GM19452 (cell line): ENCODE results near the gene ASXL1.
"Not testable (repeated sequence)": the region's sequence is repeated elsewhere in the genome, so short reads cannot be mapped to it uniquely, and the experiment has no call there.

Source experiments
- ATAC-seq: cut with Tn5 transposase; IDR thresholded peaks from one replicate; pipeline ENCODE4 v1.9.1; 2021; ENCODE audit not compliant: unreplicated experiment

ASXL1 gene

GRCh38 chr20:32463642-32464400 is 105.7 kb downstream of the ASXL1 start:
- ATAC-seq = no peak

GRCh38 chr20:32464401-32465091 is 106.4 kb downstream of the ASXL1 start:
- ATAC-seq = no peak

DNA sequence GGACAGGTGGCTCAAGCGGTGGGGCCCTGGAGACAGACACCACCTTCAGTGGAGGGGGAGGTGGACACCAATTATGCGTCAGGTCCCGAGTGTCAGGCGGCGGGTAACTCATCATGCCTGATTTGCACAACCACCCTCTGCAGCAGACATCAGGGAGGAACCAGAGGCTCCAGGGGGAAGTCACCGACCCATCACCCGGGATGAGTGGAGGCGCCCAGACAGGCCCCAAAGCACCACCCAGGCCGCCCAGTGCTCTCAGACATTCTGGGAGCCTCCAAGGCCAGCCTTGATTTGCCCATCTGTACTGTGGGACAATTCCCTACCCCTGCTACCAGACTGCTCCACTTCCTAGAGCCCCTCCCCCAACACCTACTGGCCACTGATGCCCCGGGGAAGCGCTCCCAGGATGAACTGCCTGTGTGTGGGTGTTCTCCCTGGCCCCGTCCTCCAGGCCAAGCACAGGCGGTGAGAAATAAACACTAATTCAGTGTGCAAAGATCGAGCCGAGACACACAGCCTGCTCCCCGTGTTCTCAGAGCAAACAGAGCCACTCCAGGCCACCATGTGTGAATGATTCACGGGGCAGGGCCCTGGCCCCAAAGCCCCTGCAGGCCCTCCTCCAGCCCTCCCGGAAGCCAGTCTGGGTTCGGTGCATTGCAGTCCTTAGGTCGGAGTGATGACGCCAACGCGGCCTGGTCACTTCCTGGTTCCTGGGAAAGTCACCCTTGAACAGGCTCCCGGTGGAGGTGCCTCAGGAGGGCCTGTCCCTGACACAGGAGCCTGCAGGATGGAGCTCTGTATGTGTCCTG is 107.2 kb downstream of the ASXL1 start:
- ATAC-seq = no peak

DNA sequence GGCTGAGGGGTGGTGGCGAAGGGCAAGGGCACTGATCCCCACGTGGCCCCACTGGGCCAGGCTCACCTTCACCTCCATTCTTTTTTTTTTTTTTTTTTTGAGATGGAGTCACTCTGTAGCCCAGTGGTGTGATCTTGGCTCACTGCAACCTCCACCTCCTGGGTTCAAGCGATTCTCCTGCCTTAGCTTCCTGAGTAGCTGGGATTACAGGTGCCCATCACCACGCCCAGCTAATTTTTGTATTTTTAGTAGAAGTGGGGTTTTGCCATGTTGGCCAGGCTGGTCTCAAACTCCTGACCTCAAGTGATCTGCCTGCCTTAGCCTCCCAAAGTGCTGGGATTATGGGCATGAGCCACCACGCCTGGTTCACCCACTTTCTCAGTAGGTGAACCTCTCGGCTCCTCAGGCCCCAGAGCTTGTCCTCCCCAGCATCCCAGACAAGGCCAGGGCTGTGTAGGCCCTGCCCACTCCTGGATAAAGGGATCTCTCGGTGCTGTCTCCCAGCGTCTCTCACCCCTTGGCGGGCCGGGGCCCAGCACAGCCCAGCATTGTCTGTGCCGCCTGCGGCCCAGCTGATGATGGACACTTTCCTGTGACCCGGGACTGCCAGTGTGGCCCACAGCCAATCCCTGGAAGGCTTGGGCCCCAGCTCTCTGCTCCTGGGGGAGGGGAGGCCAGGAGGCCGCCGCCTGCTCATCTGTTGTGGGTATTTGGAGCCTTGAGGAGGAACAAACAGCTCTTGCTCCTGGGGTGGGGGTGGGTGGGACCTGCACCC is 108.0 kb downstream of the ASXL1 start:
- ATAC-seq = not testable (repeated sequence)

DNA sequence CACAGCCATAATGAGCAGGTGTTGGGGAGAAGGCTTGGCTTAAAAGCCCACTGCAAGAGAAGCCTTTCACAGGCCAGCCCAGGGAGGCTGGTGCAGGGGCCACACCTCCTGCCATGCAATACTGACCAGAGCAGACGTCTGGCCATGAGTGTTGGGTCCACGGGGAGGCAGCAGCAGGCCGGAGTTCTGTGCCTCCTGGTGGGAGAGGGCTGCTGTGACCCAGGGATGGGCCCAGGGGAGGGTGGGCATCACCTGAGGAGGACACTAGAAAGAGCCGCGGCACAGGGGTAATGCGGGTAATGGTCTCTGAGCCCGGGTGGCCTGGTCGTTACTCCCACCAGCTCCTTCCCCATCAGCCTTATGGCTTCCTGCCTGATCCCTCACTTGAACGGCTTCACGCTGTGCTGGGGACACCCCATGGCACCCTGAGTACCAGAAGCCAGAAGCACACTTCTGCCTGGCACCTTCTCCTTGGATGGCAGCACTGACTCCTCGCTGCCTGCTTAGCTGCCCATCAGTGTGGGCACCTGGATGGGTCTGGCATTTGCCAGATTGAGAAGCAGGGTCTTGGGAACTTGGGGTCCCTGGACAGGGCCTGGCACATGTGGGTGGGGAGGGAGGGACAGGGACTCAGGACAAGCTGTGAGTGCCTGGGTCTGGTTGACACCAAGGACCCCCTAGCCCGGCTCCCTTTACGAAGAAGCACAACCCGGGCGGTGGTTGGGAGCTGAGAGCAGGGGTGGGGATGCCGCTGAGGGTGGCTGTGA is 108.8 kb downstream of the ASXL1 start:
- ATAC-seq = no peak

DNA sequence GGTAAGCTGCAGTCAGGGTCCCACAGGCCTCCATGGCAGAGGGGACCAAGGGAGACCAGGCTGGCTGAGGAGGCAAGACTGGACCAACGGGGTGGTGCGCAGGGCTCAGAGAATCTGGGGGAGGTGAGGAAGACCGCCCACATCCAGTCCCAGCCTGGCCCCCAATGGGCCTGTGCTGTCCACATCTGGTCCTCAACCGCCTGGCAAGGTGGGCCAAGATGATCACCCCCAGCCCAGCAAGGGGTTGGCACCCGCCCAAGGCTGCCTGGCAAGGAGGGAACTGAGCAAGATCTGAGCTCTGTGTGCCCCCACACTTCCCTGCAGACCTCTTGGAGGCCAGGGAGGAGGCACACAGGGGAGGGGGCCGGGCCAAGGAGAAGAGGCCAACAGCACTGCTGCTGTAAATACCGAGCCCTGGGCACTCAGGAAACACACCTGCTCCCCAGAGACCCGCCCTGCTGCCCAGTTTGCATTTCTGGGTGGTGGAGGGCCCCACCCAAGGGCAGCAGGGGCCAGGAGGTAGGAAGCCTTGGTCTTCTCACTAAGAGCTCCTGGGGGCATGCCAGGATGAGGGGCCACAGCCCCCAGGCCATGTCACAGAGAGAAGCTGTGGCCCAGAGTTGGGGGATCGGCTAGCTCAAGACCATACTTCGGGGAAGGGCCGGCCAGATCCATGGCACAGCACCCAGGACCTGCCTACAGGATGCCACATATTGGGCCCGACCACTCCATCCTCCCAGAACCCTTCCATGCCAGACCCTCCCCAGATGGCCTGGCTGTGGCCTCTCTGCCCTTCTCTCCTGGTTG is 109.6 kb downstream of the ASXL1 start:
- ATAC-seq = no peak

- ATAC-seq = no peak
These were observed 110.1 kb downstream of the ASXL1 start for GRCh38 chr20:32468313-32468640.

DNA sequence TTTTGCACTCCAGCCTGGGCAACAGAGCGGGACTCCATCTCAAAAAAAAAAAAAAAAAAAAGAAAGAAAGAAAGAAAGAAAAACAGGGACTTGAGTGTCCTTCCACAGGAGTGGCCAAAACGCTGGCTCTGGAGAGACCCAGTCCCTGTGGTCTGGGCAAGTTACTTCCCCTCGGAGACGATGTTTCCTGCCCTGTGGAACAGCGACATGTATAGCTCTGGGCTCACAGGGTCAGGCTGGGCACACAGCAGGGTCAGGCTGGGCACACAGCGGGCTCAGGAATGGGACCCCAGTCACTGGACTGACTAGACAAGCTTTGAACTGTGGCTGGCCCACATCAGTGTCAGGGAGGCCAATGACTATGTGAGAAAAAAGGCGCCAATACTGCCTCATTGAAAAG is 110.7 kb downstream of the ASXL1 start:
- ATAC-seq = no peak

GRCh38 chr20:32470025-32470861 is 112.1 kb downstream of the ASXL1 start:
- ATAC-seq = no peak

GRCh38 chr20:32470940-32471339 is 112.8 kb downstream of the ASXL1 start:
- no peak for ATAC-seq

- ATAC-seq = no peak
These were observed 114.6 kb downstream of the ASXL1 start for GRCh38 chr20:32472581-32473207.

GRCh38 chr20:32473231-32474008 is 115.3 kb downstream of the ASXL1 start:
- ATAC-seq = no peak

DNA sequence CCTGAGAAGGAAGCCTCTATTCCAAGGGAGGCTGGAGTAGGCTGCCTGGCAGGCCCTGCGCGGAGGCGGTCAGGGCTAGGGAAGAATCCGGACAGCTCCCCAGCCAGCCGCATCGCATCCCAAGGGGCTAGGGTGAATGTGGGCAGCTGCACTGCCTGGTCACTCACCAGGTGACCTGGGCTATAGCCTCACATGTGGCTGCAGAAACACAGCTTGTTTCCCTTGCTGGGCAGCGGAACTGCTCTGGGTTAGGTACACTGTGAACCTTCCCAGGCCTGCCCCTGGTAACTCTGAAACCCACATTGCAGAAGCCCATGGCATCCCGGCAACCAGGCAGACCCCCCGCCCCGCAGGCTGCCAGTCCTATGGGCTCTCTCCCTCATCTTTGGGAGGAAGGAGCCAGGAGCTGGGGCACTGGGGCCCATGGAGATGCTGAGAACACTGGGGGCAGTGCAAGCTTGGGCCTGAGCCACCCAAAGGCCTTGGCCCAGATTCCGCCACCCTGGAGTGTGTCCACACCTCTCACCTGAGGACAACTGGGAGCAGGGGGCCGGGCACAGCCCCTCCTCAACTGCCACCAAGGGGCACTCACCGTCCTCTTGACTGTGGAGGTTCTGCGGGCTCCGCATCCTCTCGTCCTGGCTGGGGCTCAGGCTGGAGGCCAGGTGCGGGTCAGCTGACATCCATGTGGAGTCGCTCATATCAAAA is 116.0 kb downstream of the ASXL1 start:
- no peak for ATAC-seq

DNA sequence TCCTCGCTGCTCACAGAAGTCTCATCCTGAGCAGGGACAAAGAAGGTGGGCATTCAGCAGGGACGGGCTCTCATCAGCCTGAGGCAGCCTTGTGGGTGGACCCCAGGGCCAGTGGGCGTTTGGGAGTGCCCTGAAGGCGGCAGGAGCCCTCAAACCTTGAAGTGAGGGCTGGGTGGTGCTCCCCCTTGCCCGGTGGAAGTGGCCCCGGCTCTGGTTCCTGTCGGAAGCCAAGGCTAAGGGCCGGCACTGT is 116.5 kb downstream of the ASXL1 start:
- no peak for ATAC-seq

GRCh38 chr20:32474967-32475811 is 117.1 kb downstream of the ASXL1 start:
- ATAC-seq = no peak
